Mesenchymal stem cell (in vitro differentiated cells and primary cell): ENCODE results near the gene TTR.

ENCODE experiments used
- DNase-seq: peaks from one replicate; pipeline ENCODE4 v3.0.0-alpha.2; 2013
- H2AFZ ChIP-seq: one replicate; pipeline ENCODE4 v1.6.1; 2013; ENCODE audit warnings: low read depth, mild to moderate bottlenecking, control low read depth, inconsistent platforms, low read length, moderate library complexity
- H2AK5ac ChIP-seq: 2 replicates; pipeline ENCODE4 v1.6.1; 2013; ENCODE audit warnings: low read length, moderate library complexity, mild to moderate bottlenecking, inconsistent platforms; ENCODE audit not compliant: severe bottlenecking
- H2BK120ac ChIP-seq: one replicate; pipeline ENCODE4 v1.6.1; 2013; ENCODE audit warnings: low read depth, mild to moderate bottlenecking, inconsistent platforms, low read length, moderate library complexity
- H2BK12ac ChIP-seq, 2 experiments: one replicate each; pipeline ENCODE4 v1.6.1; 2013; ENCODE audit warnings: inconsistent platforms in 2 of 2, low read length in 2 of 2, mild to moderate bottlenecking in 2 of 2, moderate library complexity in 2 of 2, control low read depth in 1 of 2
- H2BK15ac ChIP-seq: one replicate; pipeline ENCODE4 v1.6.1; 2013; ENCODE audit warnings: mild to moderate bottlenecking, low read depth, inconsistent platforms; ENCODE audit not compliant: poor library complexity, severe bottlenecking
- H2BK5ac ChIP-seq: 2 replicates; pipeline ENCODE4 v1.6.1; 2013; ENCODE audit warnings: low read depth, mild to moderate bottlenecking, low read length, control low read depth, inconsistent platforms; ENCODE audit not compliant: poor library complexity, severe bottlenecking
- H3K14ac ChIP-seq, 2 experiments: one replicate each; pipeline ENCODE4 v1.6.1; 2013; ENCODE audit warnings: inconsistent platforms in 2 of 2, low read length in 2 of 2, control low read depth in 1 of 2, mild to moderate bottlenecking in 1 of 2, moderate library complexity in 1 of 2
- H3K18ac ChIP-seq, 2 experiments: one replicate each; pipeline ENCODE4 v1.6.1; 2013; ENCODE audit warnings: inconsistent platforms in 2 of 2, low read length in 2 of 2, control low read depth in 1 of 2, low read depth in 1 of 2, mild to moderate bottlenecking in 1 of 2
- H3K23ac ChIP-seq, 2 experiments: one replicate each; pipeline ENCODE4 v1.6.1; 2013; ENCODE audit warnings: inconsistent platforms in 2 of 2, low read length in 2 of 2, mild to moderate bottlenecking in 2 of 2, moderate library complexity in 2 of 2, control low read depth in 1 of 2
- H3K27ac ChIP-seq: 2 replicates; pipeline ENCODE4 v1.5.1; 2013; ENCODE audit warnings: mild to moderate bottlenecking, moderate library complexity, low read length, control low read depth, inconsistent platforms; ENCODE audit not compliant: poor library complexity, severe bottlenecking
- H3K27me3 ChIP-seq, 2 experiments: 2 replicates each; pipeline versions ENCODE4 v1.6.1 to v1.7.0; 2013; ENCODE audit warnings: low read length in 2 of 2, mild to moderate bottlenecking in 2 of 2, moderate library complexity in 2 of 2, control low read depth in 1 of 2, inconsistent platforms in 1 of 2; ENCODE audit not compliant: control insufficient read depth in 1 of 2, insufficient read depth in 1 of 2
- H3K36me3 ChIP-seq, 2 experiments: 2 replicates each; pipeline versions ENCODE4 v1.6.1 to v1.7.0; 2013; ENCODE audit warnings: low read length in 2 of 2, control low read depth in 1 of 2, inconsistent platforms in 1 of 2, low read depth in 1 of 2, mild to moderate bottlenecking in 1 of 2; ENCODE audit not compliant: insufficient read depth in 2 of 2, control insufficient read depth in 1 of 2
- H3K4ac ChIP-seq, 2 experiments: one replicate each; pipeline ENCODE4 v1.6.1; 2013; ENCODE audit warnings: inconsistent platforms in 2 of 2, low read length in 2 of 2, mild to moderate bottlenecking in 2 of 2, moderate library complexity in 2 of 2, control low read depth in 1 of 2, low read depth in 1 of 2
- H3K4me1 ChIP-seq: 2 replicates; pipeline ENCODE4 v1.6.1; 2013; ENCODE audit warnings: low read depth, low read length, control low read depth; ENCODE audit not compliant: control insufficient read depth, insufficient read depth
- H3K4me2 ChIP-seq: 2 replicates; pipeline ENCODE4 v1.6.1; 2013; ENCODE audit warnings: low read length, mild to moderate bottlenecking, inconsistent platforms; ENCODE audit not compliant: poor library complexity, severe bottlenecking
- H3K4me3 ChIP-seq, 2 experiments: 2 replicates each; pipeline versions ENCODE4 v1.5.1 to v1.7.0; 2013; ENCODE audit warnings: low read length in 2 of 2, mild to moderate bottlenecking in 2 of 2, control low read depth in 1 of 2, low read depth in 1 of 2; ENCODE audit not compliant: insufficient read depth in 1 of 2
- H3K79me1 ChIP-seq: replicated peaks from 2 replicates; pipeline ENCODE4 v1.6.1; 2013; ENCODE audit warnings: mild to moderate bottlenecking, control low read depth, low read length, inconsistent platforms; ENCODE audit not compliant: poor library complexity, severe bottlenecking
- H3K9ac ChIP-seq: 2 replicates; pipeline ENCODE4 v1.7.0; 2013; ENCODE audit warnings: mild to moderate bottlenecking, low read length, moderate library complexity
- H3K9me3 ChIP-seq: 2 replicates; pipeline ENCODE4 v1.7.0; 2013; ENCODE audit warnings: mild to moderate bottlenecking, low read length; ENCODE audit not compliant: control insufficient read depth
- H4K8ac ChIP-seq: one replicate; pipeline ENCODE4 v1.6.1; 2013; ENCODE audit warnings: inconsistent platforms, mild to moderate bottlenecking, low read length, moderate library complexity
- H4K91ac ChIP-seq: one replicate; pipeline ENCODE4 v1.6.1; 2013; ENCODE audit warnings: mild to moderate bottlenecking, low read length, inconsistent platforms
- WGBS: methylation state at CpG from one replicate; pipeline ENCODE4 v1.1.7; 2013; ENCODE audit warnings: mixed read lengths; 5-methylcytosine and 5-hydroxymethylcytosine counted together

Gene TTR

GRCh38 chr18:31630549-31630948 lies 38.9 kb downstream of the TTR start:
- H2BK120ac ChIP-seq, result no peak overlapping the region
- H2AFZ ChIP-seq, result no peak overlapping the region
- no peak overlapping the region for H2AK5ac ChIP-seq
- no peak overlapping the region for H3K9ac ChIP-seq
- no peaks in the 10 kb centered on the region for H3K79me1 ChIP-seq
- H4K91ac ChIP-seq, result no peak overlapping the region
- no peak overlapping the region for H2BK15ac ChIP-seq
- peaks cover 2 to 28% of the 10 kb centered on the region in 2 experiments for H3K36me3 ChIP-seq
- H3K27me3 ChIP-seq, result no peaks in the 10 kb centered on the region
- no peak for DNase-seq
- no peak overlapping the region for H4K8ac ChIP-seq
- no peak overlapping the region for H3K23ac ChIP-seq
- no peak overlapping the region for H3K14ac ChIP-seq
- WGBS, result 98% methylated on average over 4 of the region's 4 CpGs
- no peak overlapping the region for H3K4me2 ChIP-seq
- no peaks in the 10 kb centered on the region for H3K4me1 ChIP-seq
- H2BK5ac ChIP-seq, result no peak overlapping the region
- H2BK12ac ChIP-seq, result no peak overlapping the region
- no peak overlapping the region for H3K4ac ChIP-seq
- no peak overlapping the region for H3K4me3 ChIP-seq
- no peak overlapping the region for H3K27ac ChIP-seq
- H3K18ac ChIP-seq, result no peak overlapping the region
- H3K9me3 ChIP-seq, result no peaks in the 10 kb centered on the region

- Histone ChIP-seq H3K27ac (no peak overlapping the region), H3K9ac (no peak overlapping the region), H3K36me3 (peaks cover 2 to 24% of the 10 kb centered on the region in 2 experiments), H4K8ac (no peak overlapping the region), H3K9me3 (no peaks in the 10 kb centered on the region), H3K4me2 (no peak overlapping the region), H3K79me1 (no peaks in the 10 kb centered on the region), H3K23ac (no peak overlapping the region), H3K18ac (no peak overlapping the region), H4K91ac (no peak overlapping the region), H2BK15ac (no peak overlapping the region), H2AFZ (no peak overlapping the region), H2BK12ac (no peak overlapping the region), H3K4me1 (no peaks in the 10 kb centered on the region), H2AK5ac (no peak overlapping the region), H3K27me3 (no peaks in the 10 kb centered on the region), H3K4me3 (no peak overlapping the region), H3K4ac (no peak overlapping the region), H2BK5ac (no peak overlapping the region), H2BK120ac (no peak overlapping the region), H3K14ac (no peak overlapping the region)
- no CpG with 5 or more reads among the region's 1 CpG for WGBS
- DNase-seq, result no peak
Measured at GRCh38 chr18:31631526-31631925, 39.8 kb downstream of the TTR start.

- H3K4me2 ChIP-seq, result no peak overlapping the region
- H3K9me3 ChIP-seq, result no peaks in the 10 kb centered on the region
- WGBS, result no CpG with 5 or more reads among the region's 1 CpG
Measured at GRCh38 chr18:31632356-31632755, 40.7 kb downstream of the TTR start.

GRCh38 chr18:31633392-31634330 lies 42.0 kb downstream of the TTR start:
- H4K91ac ChIP-seq, result no peak overlapping the region
- H3K9me3 ChIP-seq, result no peaks in the 10 kb centered on the region
- no peak overlapping the region for H3K27ac ChIP-seq
- H2BK5ac ChIP-seq, result no peak overlapping the region
- no peak overlapping the region for H3K14ac ChIP-seq
- H2AFZ ChIP-seq, result no peak overlapping the region
- 96% methylated on average over 10 of the region's 10 CpGs for WGBS
- H3K4me2 ChIP-seq, result no peak overlapping the region
- no peaks in the 10 kb centered on the region for H3K27me3 ChIP-seq
- H3K4me1 ChIP-seq, result no peaks in the 10 kb centered on the region
- H3K18ac ChIP-seq, result no peak overlapping the region
- H4K8ac ChIP-seq, result no peak overlapping the region
- H2BK15ac ChIP-seq, result no peak overlapping the region
- no peak overlapping the region for H2AK5ac ChIP-seq
- no peak overlapping the region for H2BK12ac ChIP-seq
- no peak overlapping the region for H3K9ac ChIP-seq
- no peak for DNase-seq
- H3K4me3 ChIP-seq, result no peak overlapping the region
- no peak overlapping the region for H3K23ac ChIP-seq
- peaks cover 0 to 17% of the 10 kb centered on the region in 2 experiments for H3K36me3 ChIP-seq
- H3K4ac ChIP-seq, result no peak overlapping the region
- no peak overlapping the region for H2BK120ac ChIP-seq
- no peaks in the 10 kb centered on the region for H3K79me1 ChIP-seq

More at GRCh38 chr18:31632356-31632755, 40.7 kb downstream of the TTR start:
- Histone ChIP-seq H3K18ac (no peak overlapping the region), H3K36me3 (peaks cover 2 to 24% of the 10 kb centered on the region in 2 experiments), H3K79me1 (no peaks in the 10 kb centered on the region), H3K9ac (no peak overlapping the region), H3K4ac (no peak overlapping the region), H4K91ac (no peak overlapping the region), H3K4me3 (no peak overlapping the region), H2AFZ (no peak overlapping the region), H3K4me1 (no peaks in the 10 kb centered on the region), H4K8ac (no peak overlapping the region), H3K14ac (no peak overlapping the region), H3K23ac (no peak overlapping the region), H2BK12ac (no peak overlapping the region), H2BK120ac (no peak overlapping the region), H3K27ac (no peak overlapping the region), H2AK5ac (no peak overlapping the region), H2BK5ac (no peak overlapping the region), H2BK15ac (no peak overlapping the region), H3K27me3 (no peaks in the 10 kb centered on the region)
- no peak for DNase-seq
